ENCODE measurements around the gene CISTR.

CISTR gene

DNA sequence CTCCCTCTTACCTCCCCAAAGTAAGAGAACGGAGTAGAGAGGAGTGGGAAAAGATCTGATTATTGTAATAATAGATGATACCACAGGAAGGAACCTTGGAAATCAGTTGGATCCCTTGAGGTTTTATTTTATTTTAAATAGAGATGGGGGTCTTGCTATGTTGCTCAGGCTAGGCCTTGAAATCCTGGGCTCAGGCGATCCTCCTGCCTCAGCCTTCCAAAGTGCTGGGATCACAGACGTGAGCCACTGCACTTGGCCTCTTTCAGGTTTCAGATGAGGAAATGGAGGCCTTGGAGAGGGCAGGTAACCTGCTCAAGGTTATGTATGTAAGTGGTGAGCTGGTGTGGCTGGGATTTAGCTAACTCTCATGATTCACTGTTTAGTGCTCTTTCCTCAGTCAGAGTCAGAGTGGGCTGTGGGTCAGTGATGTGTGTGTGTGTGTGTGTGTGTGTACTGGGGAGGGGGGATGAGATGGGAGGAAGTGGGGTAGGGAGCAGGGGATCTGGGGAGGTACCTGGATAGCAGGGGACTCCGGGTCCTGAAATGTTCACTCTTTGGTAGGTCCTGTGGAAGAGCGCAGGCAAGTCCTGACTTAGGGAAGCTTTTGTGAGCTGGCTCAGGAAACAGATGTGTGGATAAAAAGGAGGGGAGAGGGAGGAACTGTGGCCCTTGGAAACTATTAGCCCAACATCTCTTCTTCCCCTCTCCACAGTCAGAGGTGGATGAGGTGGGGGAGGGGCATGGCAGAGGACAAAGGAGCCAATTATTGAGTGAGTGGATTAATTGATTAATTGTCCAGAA, 4.7 kb upstream of the CISTR start:
- Histone ChIP-seq H3K9ac (no peak overlapping the region), H3K9me3 (ENCODE audit: control insufficient read depth, low read length) (no peaks in the 10 kb centered on the region), H3K4me3 (ENCODE audit: low read depth, low read length) (no peak overlapping the region), H3K27me3 (ENCODE audit: control insufficient read depth, insufficient read depth, low read length) (no peaks in the 10 kb centered on the region), H2AFZ (peak overlapping the region; percentile 35), H3K79me2 (no peaks in the 10 kb centered on the region), H3K4me1 (peaks cover 7% of the 10 kb centered on the region), H3K27ac (no peak overlapping the region), H3K36me3 (ENCODE audit: control insufficient read depth, insufficient read depth, low read length) (no peaks in the 10 kb centered on the region), H3K4me2 (ENCODE audit: low read length) (peak overlapping the region; percentile 53)
- TF ChIP-seq, protein P1, sequence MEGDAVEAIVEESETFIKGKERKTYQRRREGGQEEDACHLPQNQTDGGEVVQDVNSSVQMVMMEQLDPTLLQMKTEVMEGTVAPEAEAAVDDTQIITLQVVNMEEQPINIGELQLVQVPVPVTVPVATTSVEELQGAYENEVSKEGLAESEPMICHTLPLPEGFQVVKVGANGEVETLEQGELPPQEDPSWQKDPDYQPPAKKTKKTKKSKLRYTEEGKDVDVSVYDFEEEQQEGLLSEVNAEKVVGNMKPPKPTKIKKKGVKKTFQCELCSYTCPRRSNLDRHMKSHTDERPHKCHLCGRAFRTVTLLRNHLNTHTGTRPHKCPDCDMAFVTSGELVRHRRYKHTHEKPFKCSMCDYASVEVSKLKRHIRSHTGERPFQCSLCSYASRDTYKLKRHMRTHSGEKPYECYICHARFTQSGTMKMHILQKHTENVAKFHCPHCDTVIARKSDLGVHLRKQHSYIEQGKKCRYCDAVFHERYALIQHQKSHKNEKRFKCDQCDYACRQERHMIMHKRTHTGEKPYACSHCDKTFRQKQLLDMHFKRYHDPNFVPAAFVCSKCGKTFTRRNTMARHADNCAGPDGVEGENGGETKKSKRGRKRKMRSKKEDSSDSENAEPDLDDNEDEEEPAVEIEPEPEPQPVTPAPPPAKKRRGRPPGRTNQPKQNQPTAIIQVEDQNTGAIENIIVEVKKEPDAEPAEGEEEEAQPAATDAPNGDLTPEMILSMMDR (IDR thresholded peaks at IDR 0.05): no peak

DNA sequence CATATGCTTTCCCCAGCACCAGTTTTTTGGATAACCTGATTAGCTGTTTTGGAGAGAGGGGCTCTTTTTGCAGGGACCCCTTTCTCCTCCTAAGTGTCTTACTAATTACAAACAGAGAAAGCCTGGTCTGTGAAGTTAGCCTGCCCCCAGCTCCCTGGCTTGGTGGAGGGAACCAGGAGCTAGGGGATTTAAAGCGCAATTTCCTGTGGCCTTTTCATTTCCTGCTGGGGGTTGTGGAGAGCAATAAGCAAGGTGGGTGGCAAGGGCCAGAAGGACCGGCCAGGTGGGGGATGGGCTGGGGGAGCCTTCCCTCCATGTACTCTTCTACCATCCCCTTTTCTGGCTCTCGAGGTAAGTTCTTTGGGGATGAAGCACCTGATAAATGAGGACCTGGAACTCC, 4.1 kb upstream of the CISTR start:
- TF ChIP-seq, protein P1 (IDR thresholded peaks at IDR 0.05): no peak
- Histone ChIP-seq H3K27ac (no peak overlapping the region), H3K4me3 (ENCODE audit: low read depth, low read length) (no peak overlapping the region), H3K9ac (no peak overlapping the region), H3K79me2 (no peaks in the 10 kb centered on the region), H3K4me1 (peaks cover 7% of the 10 kb centered on the region), H3K9me3 (ENCODE audit: control insufficient read depth, low read length) (no peaks in the 10 kb centered on the region), H3K36me3 (ENCODE audit: control insufficient read depth, insufficient read depth, low read length) (no peaks in the 10 kb centered on the region), H3K27me3 (ENCODE audit: control insufficient read depth, insufficient read depth, low read length) (no peaks in the 10 kb centered on the region), H2AFZ (no peak overlapping the region), H3K4me2 (ENCODE audit: low read length) (no peak overlapping the region)

DNA sequence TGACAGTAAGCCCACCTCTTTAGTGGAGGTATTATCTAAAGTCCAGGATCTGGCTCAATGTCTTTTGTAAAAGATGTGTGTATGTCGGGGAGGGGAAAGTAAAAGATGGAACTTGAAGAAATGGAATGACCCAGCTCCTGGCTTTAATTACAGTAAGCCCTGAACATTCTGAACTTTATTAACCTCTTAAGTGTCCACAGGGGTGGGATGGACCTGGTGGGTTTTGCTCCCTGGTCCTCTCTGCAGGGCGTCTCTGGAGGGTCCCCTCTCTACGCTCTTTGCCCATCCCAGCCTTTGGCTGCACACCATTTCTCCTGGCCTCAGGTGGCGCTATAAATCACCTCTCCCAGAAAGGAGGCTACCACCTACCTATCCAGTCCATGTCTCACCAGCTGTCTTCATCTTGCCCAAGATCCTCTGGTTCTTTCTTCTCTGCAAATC, 3.7 kb upstream of the CISTR start:
- no peak overlapping the region for H3K4me2 ChIP-seq (ENCODE audit: low read length)
- peaks cover 7% of the 10 kb centered on the region for H3K4me1 ChIP-seq
- TF ChIP-seq, protein P1 (IDR thresholded peaks at IDR 0.05): no peak
- H3K36me3 ChIP-seq (ENCODE audit: control insufficient read depth, insufficient read depth, low read length): no peaks in the 10 kb centered on the region
- H3K79me2 ChIP-seq: no peaks in the 10 kb centered on the region
- no peaks in the 10 kb centered on the region for H3K27me3 ChIP-seq (ENCODE audit: control insufficient read depth, insufficient read depth, low read length)
- H2AFZ ChIP-seq: no peak overlapping the region
- no peaks in the 10 kb centered on the region for H3K9me3 ChIP-seq (ENCODE audit: control insufficient read depth, low read length)
- H3K4me3 ChIP-seq (ENCODE audit: low read depth, low read length): no peak overlapping the region
- no peak overlapping the region for H3K27ac ChIP-seq
- no peak overlapping the region for H3K9ac ChIP-seq

GRCh38 chr12:53754633-53755264, 3.0 kb upstream of the CISTR start:
- no peaks in the 10 kb centered on the region for H3K79me2 ChIP-seq
- H3K4me3 ChIP-seq (ENCODE audit: low read depth, low read length): no peak overlapping the region
- no peaks in the 10 kb centered on the region for H3K36me3 ChIP-seq (ENCODE audit: control insufficient read depth, insufficient read depth, low read length)
- H3K4me1 ChIP-seq: peaks cover 7% of the 10 kb centered on the region
- peak overlapping the region; percentile 30 for H3K4me2 ChIP-seq (ENCODE audit: low read length)
- no peak overlapping the region for H3K27ac ChIP-seq
- H3K9ac ChIP-seq: no peak overlapping the region
- no peaks in the 10 kb centered on the region for H3K9me3 ChIP-seq (ENCODE audit: control insufficient read depth, low read length)
- peak overlapping the region; percentile 34 for H2AFZ ChIP-seq
- TF ChIP-seq, protein P1 (IDR thresholded peaks at IDR 0.05): no peak
- H3K27me3 ChIP-seq (ENCODE audit: control insufficient read depth, insufficient read depth, low read length): no peaks in the 10 kb centered on the region

All from parathyroid adenoma (tissue), 2 donors.